Colon (tissue), 2 donors: Measurements from ENCODE around the gene DCAF5.
"Not testable (repeated sequence)": the region's sequence is repeated elsewhere in the genome, so short reads cannot be mapped to it uniquely, and the experiment has no call there.

Source experiments
- FAIRE-seq: peaks from 2 replicates; lab custom pipeline; 2012; peaks lifted over from hg19 to GRCh38; lab: Jason Lieb, UNC
- donor health status: control.
- donor health status: control.

The DCAF5 gene

GRCh38 chr14:69042787-69043444 is 110.0 kb downstream of the DCAF5 start:
- no peak for FAIRE-seq

DNA sequence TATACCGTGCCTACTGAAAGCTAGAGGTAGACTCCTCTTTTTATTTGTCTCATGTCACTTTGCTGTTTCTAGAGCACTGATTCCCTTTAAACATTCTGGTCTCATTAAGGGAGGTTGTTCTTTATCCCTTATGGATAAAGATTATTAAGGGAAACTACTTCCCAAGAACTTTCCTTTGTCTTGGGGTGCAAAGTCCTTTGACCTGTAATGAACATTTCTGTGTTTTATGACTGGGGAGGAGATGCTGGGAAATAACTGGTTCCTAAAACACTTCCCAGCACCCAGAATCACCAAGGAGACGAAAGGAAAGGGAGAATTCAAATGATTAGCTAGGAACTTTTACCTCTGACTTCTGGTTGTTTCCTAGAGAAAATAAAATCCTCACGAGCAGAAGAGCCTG is 110.6 kb downstream of the DCAF5 start:
- no peak for FAIRE-seq

DNA sequence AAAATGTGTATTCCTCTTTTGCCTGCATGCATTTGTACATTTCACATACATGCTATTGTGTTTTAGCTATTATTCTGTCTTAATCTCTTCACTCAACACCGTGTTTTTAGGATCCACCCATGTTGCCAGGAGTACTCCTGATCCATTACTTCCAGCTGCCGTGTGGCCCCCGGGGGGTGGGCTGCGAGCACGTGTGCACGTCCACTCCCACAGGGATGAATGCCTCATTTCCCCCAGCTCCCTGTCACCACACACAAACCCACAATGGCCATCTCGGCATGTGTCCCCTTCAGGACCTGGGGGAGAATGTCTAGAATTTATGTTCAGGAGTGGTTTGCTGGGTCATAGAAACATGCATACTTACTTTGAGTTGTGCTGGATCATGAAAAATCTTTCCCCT is 111.1 kb downstream of the DCAF5 start:
- FAIRE-seq: no peak

DNA sequence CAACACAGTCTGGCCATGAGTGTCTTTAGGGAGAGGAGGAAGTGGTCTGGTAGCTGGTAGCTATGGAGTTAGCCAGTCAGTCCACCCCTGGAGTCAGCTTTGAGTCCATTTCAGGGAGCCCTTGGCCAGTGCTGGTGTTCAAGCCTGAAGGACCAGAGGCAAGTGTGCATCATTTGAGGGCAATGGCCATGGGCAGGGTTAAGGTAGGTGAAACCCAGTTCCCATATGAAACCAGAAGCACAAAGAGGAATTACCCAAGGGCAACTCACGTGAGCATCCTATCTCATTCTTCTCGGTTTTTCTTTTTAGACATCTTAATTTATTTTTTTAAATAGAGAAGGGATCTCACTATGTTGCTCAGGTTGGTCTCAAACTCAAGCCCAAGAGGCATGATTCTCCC is 112.6 kb downstream of the DCAF5 start:
- no peak for FAIRE-seq

- no peak for FAIRE-seq
Measured at GRCh38 chr14:69039288-69039628, 113.7 kb downstream of the DCAF5 start.

GRCh38 chr14:69038455-69039287 is 114.2 kb downstream of the DCAF5 start:
- FAIRE-seq: no peak

DNA sequence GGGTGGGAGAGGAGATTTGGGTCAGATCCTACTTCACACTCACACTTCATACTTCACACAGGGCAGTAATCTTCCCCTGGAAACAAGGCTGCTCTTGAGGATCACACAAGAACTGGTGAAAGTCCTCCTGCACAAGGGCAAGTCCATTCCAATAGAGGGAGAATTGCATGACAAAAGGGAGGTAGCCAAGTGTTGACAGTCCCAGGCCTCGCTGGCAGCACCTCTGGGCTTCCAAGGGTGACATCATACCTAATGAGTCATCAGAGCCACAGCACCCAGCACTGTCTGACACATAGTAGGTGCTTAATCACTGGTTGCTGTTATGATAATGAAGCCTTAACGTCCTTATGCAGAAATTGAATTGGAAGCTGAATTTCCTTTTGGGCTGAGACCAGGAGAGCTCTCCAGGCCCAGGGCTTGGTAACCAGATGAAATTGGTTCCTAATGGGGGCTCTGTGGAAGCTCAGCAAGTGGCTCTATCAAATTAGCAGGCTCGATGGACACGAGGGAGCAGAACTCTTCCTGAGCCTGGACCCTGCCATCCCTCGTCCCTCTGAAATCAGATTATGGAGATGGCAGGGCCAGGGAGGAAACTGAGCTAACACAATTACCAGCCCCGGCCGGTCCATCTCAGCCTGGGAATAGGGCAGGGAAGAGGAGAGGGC is 115.0 kb downstream of the DCAF5 start:
- no peak for FAIRE-seq

DNA sequence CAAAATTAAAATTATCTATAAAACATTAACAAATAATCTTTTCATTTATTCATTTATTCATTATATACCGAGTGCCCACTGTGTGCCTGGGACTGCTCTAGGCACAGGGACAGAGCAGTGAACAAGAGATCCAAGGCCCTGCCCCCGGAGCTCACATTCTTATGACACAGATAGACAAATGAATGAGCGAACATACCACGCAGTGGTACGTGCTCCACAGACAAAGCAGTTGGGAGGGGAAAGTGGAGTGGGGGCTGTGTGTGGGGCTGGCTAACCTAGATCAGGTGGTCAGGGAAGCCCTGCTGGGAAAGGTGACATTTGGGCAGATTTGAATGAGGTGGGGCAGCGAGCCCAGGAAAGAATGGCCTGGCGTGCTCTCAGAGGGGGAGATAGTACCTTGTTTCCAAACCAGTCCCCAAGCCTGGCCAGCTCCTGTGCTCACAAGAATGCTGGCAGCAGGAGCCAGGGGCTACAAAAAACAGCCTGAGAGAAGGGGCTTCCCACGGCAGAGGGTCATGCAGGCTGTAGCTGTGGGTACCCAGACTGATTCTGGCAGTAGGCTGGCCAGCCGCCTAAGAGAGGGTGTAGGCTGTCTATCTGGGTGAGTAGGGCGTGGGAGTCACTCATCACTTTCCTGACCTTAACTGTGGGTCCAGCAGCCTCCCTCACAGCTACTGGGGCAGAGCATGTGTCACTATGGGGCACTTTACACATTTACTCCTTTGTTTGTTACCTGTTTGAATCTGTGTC is 116.0 kb downstream of the DCAF5 start:
- FAIRE-seq: no peak

DNA sequence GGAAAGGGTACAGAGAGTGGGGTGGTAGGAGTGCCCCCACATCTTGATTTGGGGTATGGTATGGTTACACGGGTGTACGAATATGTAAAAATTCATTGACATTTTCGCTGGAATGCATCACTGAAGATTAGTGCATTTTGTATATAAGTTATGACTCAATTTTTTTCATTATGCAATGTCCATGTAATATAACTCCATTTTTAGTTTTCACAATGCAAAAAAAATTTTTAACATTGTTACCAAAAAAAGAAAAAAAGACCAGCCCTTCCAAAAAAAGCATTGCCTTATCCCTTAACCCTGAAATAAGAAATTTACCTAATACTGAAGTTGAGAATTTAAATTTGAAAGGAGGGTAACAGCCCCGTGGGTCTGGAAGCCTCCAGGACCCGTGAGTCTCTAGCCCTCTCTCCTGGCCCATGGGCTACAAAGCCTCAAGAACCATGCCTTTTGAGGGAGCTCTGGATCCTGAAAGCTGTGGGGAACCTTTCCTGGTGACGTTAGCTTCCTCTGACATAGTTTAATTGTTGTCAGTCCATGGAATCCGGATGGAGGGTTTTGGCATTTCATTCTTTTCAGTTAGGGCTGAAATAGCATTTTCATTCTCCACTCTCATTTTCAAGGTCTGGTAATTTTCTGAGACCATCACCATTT is 118.2 kb downstream of the DCAF5 start:
- no peak for FAIRE-seq

- no peak for FAIRE-seq
Measured at GRCh38 chr14:69027242-69027913, 125.5 kb downstream of the DCAF5 start.

DNA sequence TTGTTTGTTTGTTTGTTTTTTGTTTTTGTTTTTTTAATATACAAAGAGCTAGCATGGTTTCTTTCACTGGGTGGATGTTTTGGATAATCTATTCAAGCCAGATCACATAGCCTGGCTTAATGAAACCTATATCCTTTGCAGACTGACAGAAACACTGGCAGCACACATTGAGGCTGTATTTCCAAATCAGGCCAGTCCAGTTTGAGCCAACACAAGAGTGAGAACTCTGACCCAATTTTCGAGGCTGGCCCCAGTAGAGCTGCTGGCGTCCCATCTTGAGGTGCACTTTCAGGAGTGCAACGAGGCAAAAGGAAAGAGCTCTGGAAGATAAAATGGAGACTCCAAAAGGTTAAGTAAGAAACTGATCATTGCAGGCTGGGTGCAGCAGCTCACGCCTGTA is 129.9 kb downstream of the DCAF5 start:
- FAIRE-seq: no peak

DNA sequence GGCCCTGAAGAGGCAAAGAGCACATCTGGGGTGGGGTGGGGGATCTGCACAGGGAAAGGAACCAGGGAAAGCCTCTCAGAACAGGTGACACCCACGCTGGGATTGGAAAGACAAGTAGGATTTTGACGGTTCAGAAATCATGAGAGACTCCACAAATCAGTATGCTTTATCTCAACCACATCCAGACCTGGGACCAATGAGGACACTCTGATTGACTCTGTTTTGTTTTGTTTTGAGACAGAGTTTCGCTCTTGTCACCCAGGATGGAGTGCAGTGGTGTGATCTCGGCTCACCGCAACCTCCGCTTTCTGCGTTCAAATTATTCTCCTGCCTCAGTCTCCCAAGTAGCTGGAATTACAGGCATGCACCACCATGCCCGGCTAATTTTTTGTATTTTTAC is 130.8 kb downstream of the DCAF5 start:
- not testable (repeated sequence) for FAIRE-seq

DNA sequence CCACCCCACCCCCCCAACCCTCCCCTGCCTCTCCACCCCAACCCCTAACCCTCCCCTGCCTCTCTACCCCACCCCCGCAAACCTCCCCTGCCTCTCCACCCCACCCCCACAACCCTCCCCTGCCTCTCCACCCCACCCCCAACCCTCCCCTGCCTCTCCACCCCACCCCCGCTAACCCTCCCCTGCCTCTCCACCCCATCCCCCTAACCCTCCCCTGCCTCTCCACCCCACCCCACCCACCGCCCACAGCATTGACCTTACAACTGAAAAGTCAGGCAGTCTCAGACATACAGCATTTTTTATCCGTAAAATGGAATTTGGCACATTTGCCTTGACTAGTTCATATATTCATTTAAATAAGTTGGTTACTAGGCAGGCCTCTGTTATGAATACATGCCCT is 135.2 kb downstream of the DCAF5 start:
- FAIRE-seq: no peak

DNA sequence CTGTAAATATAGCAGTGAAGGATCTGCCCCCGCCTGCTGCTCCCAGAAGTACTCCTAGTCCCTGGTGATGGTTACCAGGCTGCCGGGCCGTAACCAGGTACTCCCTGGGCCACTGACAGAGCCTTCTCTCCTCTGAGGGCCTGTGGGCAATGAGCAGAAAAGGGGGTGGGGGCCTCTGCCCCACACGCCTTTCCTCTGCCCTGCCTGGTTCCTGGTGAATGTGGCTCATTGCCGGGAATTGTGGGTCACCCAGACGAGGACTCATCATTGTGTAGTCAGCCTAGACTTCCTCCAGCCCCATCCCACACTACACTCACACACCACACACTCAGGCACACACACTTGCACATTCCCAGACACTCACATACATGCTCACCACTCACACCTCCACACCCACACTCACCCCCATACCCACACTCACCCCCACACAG is 138.1 kb downstream of the DCAF5 start:
- no peak for FAIRE-seq

- no peak for FAIRE-seq
Measured at GRCh38 chr14:69013943-69014782, 138.8 kb downstream of the DCAF5 start.

GRCh38 chr14:69012256-69012953 is 140.5 kb downstream of the DCAF5 start:
- FAIRE-seq: no peak

GRCh38 chr14:69010648-69011047 is 142.3 kb downstream of the DCAF5 start:
- FAIRE-seq: no peak

- no peak for FAIRE-seq
Measured at GRCh38 chr14:69008421-69008884, 144.5 kb downstream of the DCAF5 start.

- no peak for FAIRE-seq
Measured at GRCh38 chr14:69006346-69006745, 146.6 kb downstream of the DCAF5 start.
